Measurements from ENCODE around the gene KLK13.
A peak's percentile ranks its signal among the peaks of the same experiment; 100 is the strongest.

Gene KLK13

DNA sequence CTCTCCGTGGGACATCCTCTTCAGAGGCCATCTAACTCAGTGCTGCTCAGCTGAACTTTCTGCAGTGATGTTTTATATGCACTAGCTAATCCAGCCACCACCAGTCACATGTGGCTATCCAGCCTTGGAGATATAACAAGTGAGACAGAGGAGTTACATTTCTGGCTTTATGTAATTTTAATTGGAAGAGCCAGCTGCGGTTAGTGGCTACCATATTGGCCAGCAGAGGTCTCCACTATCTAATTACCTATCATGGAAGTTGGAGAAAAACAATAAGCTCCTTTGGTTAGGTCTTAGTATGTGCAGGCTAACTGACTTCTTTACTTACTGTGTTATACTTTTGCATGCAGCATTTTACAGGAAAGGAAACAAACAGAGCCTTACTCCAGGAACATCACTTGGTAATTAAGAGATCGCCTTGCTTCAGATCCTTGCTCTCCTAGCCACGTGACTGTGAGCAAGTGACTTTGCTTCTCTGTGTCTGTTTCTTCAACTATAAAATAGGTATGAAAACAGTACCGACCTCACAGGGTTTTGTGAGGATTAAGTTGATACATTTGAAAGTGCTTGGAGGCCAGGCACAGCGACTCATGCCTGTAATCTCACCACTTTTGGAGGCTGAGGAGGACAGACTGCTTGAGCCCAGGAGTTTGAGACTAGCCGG is 43.8 kb downstream of the KLK13 start:
- H3K4me2 ChIP-seq (ENCODE audit: low read length), result no peak overlapping the region
- no peak overlapping the region for H2BK5ac ChIP-seq (ENCODE audit: low read depth, low read length, poor library complexity)
- H3K27me3 ChIP-seq (ENCODE audit: insufficient read depth, low read length), result peaks cover 19% of the 10 kb centered on the region
- H2BK12ac ChIP-seq (ENCODE audit: low read length), result no peak overlapping the region
- no peak overlapping the region for H2AFZ ChIP-seq (ENCODE audit: insufficient read depth, low read length, poor library complexity)
- no peak overlapping the region for H3K27ac ChIP-seq (ENCODE audit: low read depth, low read length)
- H3K4ac ChIP-seq (ENCODE audit: low read depth, low read length), result no peak overlapping the region
- H3K14ac ChIP-seq (ENCODE audit: low read length), result no peak overlapping the region
- H2BK120ac ChIP-seq (ENCODE audit: insufficient read depth, low read length, poor library complexity), result no peak overlapping the region
- H4K91ac ChIP-seq (ENCODE audit: low read depth, low read length), result no peak overlapping the region
- no peaks in the 10 kb centered on the region for H3K36me3 ChIP-seq (ENCODE audit: control insufficient read depth in 1 of 2, insufficient read depth in 2 of 2, low read length in 2 of 2)
- H4K12ac ChIP-seq (ENCODE audit: low read depth, low read length), result no peak overlapping the region
- no peak overlapping the region for H4K8ac ChIP-seq (ENCODE audit: low read depth, low read length)
- H3K23ac ChIP-seq (ENCODE audit: low read length), result no peak overlapping the region
- H3K4me3 ChIP-seq (ENCODE audit: low read depth, low read length), result no peak overlapping the region
- no CpG with 5 or more reads among the region's 7 CpGs for WGBS (ENCODE audit: extremely low coverage, insufficient coverage, insufficient read length)
- no peaks in the 10 kb centered on the region for H3K9me3 ChIP-seq (ENCODE audit: insufficient read depth, low read depth, low read length)
- H3K18ac ChIP-seq (ENCODE audit: low read length), result no peak overlapping the region
- peak; percentile 25 to 47 for DNase-seq
- no peaks in the 10 kb centered on the region for H3K79me2 ChIP-seq (ENCODE audit: control insufficient read depth, insufficient read depth, low read length, poor library complexity)
- H3K79me1 ChIP-seq (ENCODE audit: low read length), result no peaks in the 10 kb centered on the region
- peaks cover 7 to 8% of the 10 kb centered on the region in 2 experiments for H3K4me1 ChIP-seq (ENCODE audit: control insufficient read depth in 1 of 2, insufficient read depth in 2 of 2, low read length in 2 of 2)
- no peak overlapping the region for H2AK5ac ChIP-seq (ENCODE audit: low read length)
- no peak overlapping the region for H3K9ac ChIP-seq (ENCODE audit: low read length)

DNA sequence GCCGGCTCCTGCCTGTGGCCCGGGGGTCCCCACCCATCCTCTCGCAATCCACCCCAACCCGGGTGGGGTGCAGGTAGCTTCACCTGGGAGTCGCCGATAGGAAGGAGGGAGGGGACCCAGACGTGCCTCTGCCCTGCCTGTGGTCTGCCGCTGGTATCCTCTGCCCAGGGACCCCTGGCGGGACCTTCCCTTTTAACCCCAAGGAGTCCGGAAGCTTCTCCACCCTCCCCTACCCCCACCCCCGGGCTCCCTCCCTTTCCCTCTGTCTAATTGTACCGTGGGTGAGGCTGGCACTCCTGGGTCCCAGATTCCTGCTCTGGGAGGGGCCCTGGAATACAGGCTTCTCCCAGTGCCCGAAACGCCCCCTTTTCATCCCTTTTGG is 45.4 kb downstream of the KLK13 start, which contains the start of gene KLK10:
Gene KLK10 (minus strand): TSS at position 166 of the 382 bp plus-strand sequence. CDS start 579 bp downstream, outside the sequence.
- H3K9me3 ChIP-seq (ENCODE audit: insufficient read depth, low read depth, low read length), result no peaks in the 10 kb centered on the region
- no peak within 1 kb of the TSS for H2BK5ac ChIP-seq (ENCODE audit: low read depth, low read length, poor library complexity)
- DNase-seq, result no peak
- no peaks in the 10 kb centered on the region for H3K36me3 ChIP-seq (ENCODE audit: control insufficient read depth in 1 of 2, insufficient read depth in 2 of 2, low read length in 2 of 2)
- H2BK120ac ChIP-seq (ENCODE audit: insufficient read depth, low read length, poor library complexity), result no peak within 1 kb of the TSS
- no peaks in the 10 kb centered on the region for H3K79me1 ChIP-seq (ENCODE audit: low read length)
- no peak within 1 kb of the TSS for H3K14ac ChIP-seq (ENCODE audit: low read length)
- H3K4me1 ChIP-seq (ENCODE audit: control insufficient read depth in 1 of 2, insufficient read depth in 2 of 2, low read length in 2 of 2), result peaks cover 7 to 8% of the 10 kb centered on the region in 2 experiments
- no peak within 1 kb of the TSS for H3K23ac ChIP-seq (ENCODE audit: low read length)
- peak within 1 kb of the TSS; percentile 32 for H4K91ac ChIP-seq (ENCODE audit: low read depth, low read length)
- no peak within 1 kb of the TSS for H3K9ac ChIP-seq (ENCODE audit: low read length)
- H3K18ac ChIP-seq (ENCODE audit: low read length), result peak within 1 kb of the TSS; percentile 57
- peak within 1 kb of the TSS; percentile 61 for H2AFZ ChIP-seq (ENCODE audit: insufficient read depth, low read length, poor library complexity)
- H3K4me3 ChIP-seq (ENCODE audit: low read depth, low read length), result peak within 1 kb of the TSS; percentile 38
- H2BK12ac ChIP-seq (ENCODE audit: low read length), result peak within 1 kb of the TSS; percentile 42
- H3K79me2 ChIP-seq (ENCODE audit: control insufficient read depth, insufficient read depth, low read length, poor library complexity), result no peaks in the 10 kb centered on the region
- peak within 1 kb of the TSS; percentile 66 for H3K4me2 ChIP-seq (ENCODE audit: low read length)
- no peak within 1 kb of the TSS for H3K27ac ChIP-seq (ENCODE audit: low read depth, low read length)
- WGBS (ENCODE audit: extremely low coverage, insufficient coverage, insufficient read length), result no CpG with 5 or more reads among the region's 14 CpGs
- no peak within 1 kb of the TSS for H4K8ac ChIP-seq (ENCODE audit: low read depth, low read length)
- H3K27me3 ChIP-seq (ENCODE audit: insufficient read depth, low read length), result peaks cover 19% of the 10 kb centered on the region
- H2AK5ac ChIP-seq (ENCODE audit: low read length), result peak within 1 kb of the TSS; percentile 15
- no peak within 1 kb of the TSS for H4K12ac ChIP-seq (ENCODE audit: low read depth, low read length)
- H3K4ac ChIP-seq (ENCODE audit: low read depth, low read length), result no peak within 1 kb of the TSS

DNA sequence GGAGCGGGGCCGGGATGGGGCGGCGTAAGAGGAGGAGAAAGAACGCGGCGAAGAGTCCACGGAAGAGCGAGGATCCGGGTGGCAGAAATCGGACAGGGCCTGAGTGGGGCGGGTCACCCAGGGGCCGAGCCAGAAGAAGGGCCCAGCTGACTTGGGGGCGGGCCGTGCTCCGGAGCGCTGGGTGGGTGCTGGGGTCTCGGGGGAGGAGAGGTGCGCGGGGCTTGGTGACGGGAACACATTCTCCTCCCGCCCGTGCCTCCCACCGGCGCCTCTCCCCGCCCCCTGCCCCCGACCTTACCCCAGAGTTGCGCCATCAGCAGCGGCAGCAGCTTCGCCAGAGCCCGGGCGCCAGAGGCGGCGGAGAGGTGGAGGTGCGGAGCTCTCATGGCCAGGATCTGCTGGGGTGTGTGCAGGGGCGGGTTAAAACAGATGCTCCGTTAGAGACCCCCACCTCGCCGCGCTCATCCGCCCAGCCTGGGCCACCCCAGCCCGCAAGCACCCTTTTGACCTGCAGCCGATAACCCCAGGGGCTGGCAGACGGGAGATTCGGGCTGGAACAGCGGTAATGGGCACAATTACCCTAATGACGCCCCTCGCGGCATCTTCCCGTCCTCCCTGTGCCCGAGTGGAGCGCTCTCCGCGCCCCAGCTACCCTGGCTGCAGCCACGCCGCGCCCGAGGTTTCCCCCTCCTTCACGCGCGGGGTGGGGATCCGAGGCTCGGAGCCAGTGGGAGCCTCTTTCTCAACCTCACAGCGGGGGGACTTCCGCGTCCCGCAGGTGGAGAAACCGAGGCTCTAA is 45.9 kb downstream of the KLK13 start:
- H3K4me1 ChIP-seq (ENCODE audit: control insufficient read depth in 1 of 2, insufficient read depth in 2 of 2, low read length in 2 of 2), result peaks cover 7 to 8% of the 10 kb centered on the region in 2 experiments

DNA sequence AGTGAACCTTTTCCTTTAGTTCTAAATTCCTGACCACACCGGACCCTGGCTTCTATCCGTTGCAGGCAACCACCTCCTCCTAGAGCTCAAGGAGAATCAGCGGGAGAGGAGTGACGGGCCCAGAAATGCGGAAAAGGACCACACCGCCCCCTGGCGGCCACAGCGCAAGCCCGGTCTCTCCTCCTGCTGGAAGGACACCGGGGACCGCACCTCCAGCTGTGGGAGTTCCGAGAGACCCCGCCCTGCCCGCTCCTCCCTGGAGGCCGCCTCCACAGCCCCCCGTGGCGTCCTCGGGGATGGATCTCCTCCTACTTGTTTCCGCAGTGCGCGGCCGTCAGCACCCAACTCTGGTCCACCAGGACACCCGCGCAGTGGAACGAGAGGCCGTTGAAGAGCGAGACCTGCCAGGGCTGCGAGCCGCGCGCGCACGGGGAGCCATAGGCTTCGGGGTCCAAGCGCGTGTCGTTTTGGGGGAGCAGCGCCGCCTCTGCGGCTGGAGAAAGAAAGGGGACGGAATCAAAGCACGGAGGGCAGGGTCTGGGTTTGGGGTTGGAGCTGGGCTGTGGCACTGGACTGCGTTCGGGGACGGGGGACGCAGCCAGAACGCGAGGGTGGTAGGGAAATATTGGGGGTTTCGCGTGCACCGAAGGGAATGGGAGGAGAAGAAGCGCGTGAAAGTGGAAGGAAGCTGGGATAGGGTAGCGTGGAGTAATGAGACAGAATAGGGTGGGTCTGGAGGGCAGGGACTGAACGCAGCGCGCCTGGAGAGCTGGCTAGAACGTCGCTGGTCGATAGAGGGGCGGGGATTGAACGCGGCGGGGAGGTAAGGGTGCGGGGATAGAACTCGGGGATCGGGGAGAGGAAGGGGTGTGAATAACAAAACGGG is 47.9 kb downstream of the KLK13 start:
- Histone ChIP-seq H3K9ac (ENCODE audit: low read length) (no peak overlapping the region), H2BK12ac (ENCODE audit: low read length) (no peak overlapping the region), H3K4me3 (ENCODE audit: low read depth, low read length) (peak overlapping the region; percentile 56), H3K4me2 (ENCODE audit: low read length) (peak overlapping the region; percentile 61), H3K27me3 (ENCODE audit: insufficient read depth, low read length) (peaks cover 19% of the 10 kb centered on the region), H3K14ac (ENCODE audit: low read length) (peak overlapping the region; percentile 34), H4K8ac (ENCODE audit: low read depth, low read length) (peak overlapping the region; percentile 36), H3K9me3 (ENCODE audit: insufficient read depth, low read depth, low read length) (no peaks in the 10 kb centered on the region), H3K4me1 (ENCODE audit: control insufficient read depth in 1 of 2, insufficient read depth in 2 of 2, low read length in 2 of 2) (peaks cover 7 to 8% of the 10 kb centered on the region in 2 experiments), H3K79me2 (ENCODE audit: control insufficient read depth, insufficient read depth, low read length, poor library complexity) (no peaks in the 10 kb centered on the region), H3K4ac (ENCODE audit: low read depth, low read length) (no peak overlapping the region), H3K23ac (ENCODE audit: low read length) (no peak overlapping the region), H3K79me1 (ENCODE audit: low read length) (no peaks in the 10 kb centered on the region), H2BK5ac (ENCODE audit: low read depth, low read length, poor library complexity) (no peak overlapping the region), H4K12ac (ENCODE audit: low read depth, low read length) (peak overlapping the region; percentile 39), H2AFZ (ENCODE audit: insufficient read depth, low read length, poor library complexity) (peak overlapping the region; percentile 33), H4K91ac (ENCODE audit: low read depth, low read length) (no peak overlapping the region), H2AK5ac (ENCODE audit: low read length) (no peak overlapping the region), H3K27ac (ENCODE audit: low read depth, low read length) (no peak overlapping the region), H3K36me3 (ENCODE audit: control insufficient read depth in 1 of 2, insufficient read depth in 2 of 2, low read length in 2 of 2) (no peaks in the 10 kb centered on the region), H2BK120ac (ENCODE audit: insufficient read depth, low read length, poor library complexity) (no peak overlapping the region), H3K18ac (ENCODE audit: low read length) (peak overlapping the region; percentile 20)
- no CpG with 5 or more reads among the region's 68 CpGs for WGBS (ENCODE audit: extremely low coverage, insufficient coverage, insufficient read length)
- peak in 1 of 2 donors; percentile 26 for DNase-seq

More for the DNA sequence above, 45.9 kb downstream of the KLK13 start:
- Histone ChIP-seq H4K8ac (ENCODE audit: low read depth, low read length) (no peak overlapping the region), H2BK120ac (ENCODE audit: insufficient read depth, low read length, poor library complexity) (no peak overlapping the region), H3K79me1 (ENCODE audit: low read length) (no peaks in the 10 kb centered on the region), H3K36me3 (ENCODE audit: control insufficient read depth in 1 of 2, insufficient read depth in 2 of 2, low read length in 2 of 2) (no peaks in the 10 kb centered on the region), H3K9ac (ENCODE audit: low read length) (no peak overlapping the region), H4K91ac (ENCODE audit: low read depth, low read length) (peak overlapping the region; percentile 32), H2AK5ac (ENCODE audit: low read length) (no peak overlapping the region), H2BK12ac (ENCODE audit: low read length) (peak overlapping the region; percentile 42), H3K4me3 (ENCODE audit: low read depth, low read length) (peak overlapping the region; percentile 38), H3K9me3 (ENCODE audit: insufficient read depth, low read depth, low read length) (no peaks in the 10 kb centered on the region), H2BK5ac (ENCODE audit: low read depth, low read length, poor library complexity) (no peak overlapping the region), H3K23ac (ENCODE audit: low read length) (no peak overlapping the region), H4K12ac (ENCODE audit: low read depth, low read length) (no peak overlapping the region), H3K27ac (ENCODE audit: low read depth, low read length) (no peak overlapping the region), H3K79me2 (ENCODE audit: control insufficient read depth, insufficient read depth, low read length, poor library complexity) (no peaks in the 10 kb centered on the region), H3K4ac (ENCODE audit: low read depth, low read length) (no peak overlapping the region), H3K27me3 (ENCODE audit: insufficient read depth, low read length) (peaks cover 19% of the 10 kb centered on the region), H3K4me2 (ENCODE audit: low read length) (peak overlapping the region; percentile 66), H3K14ac (ENCODE audit: low read length) (no peak overlapping the region), H3K18ac (ENCODE audit: low read length) (peak overlapping the region; percentile 57), H2AFZ (ENCODE audit: insufficient read depth, low read length, poor library complexity) (peak overlapping the region; percentile 61)
- WGBS (ENCODE audit: extremely low coverage, insufficient coverage, insufficient read length), result no CpG with 5 or more reads among the region's 68 CpGs
- DNase-seq, result no peak

All from trophoblast cell (in vitro differentiated cells and primary cell).